Ishikawa (cell line): ENCODE measurements around the gene EGF.

Experiments
- CEBPB ChIP-seq: IDR thresholded peaks from 2 replicates; pipeline ENCODE4 v1.6.1; 2012
- CREB1 ChIP-seq: IDR thresholded peaks from 2 replicates; pipeline ENCODE4 v1.6.1; 2012; ENCODE audit warnings: low read depth
- EGR1 ChIP-seq: IDR thresholded peaks from 2 replicates; pipeline ENCODE4 v1.6.1; 2012
- EP300 ChIP-seq: IDR thresholded peaks from 2 replicates; pipeline ENCODE4 v1.6.1; 2012; ENCODE audit warnings: borderline replicate concordance
- FOXM1 ChIP-seq: IDR thresholded peaks from 2 replicates; pipeline ENCODE4 v1.6.1; 2012; ENCODE audit warnings: low read depth, borderline replicate concordance
- NFIC ChIP-seq: IDR thresholded peaks from 2 replicates; pipeline ENCODE4 v1.6.1; 2012
- RAD21 ChIP-seq: IDR thresholded peaks from 2 replicates; pipeline ENCODE4 v1.6.1; 2012; ENCODE audit warnings: low read depth
- REST ChIP-seq: IDR thresholded peaks from 2 replicates; pipeline ENCODE4 v1.6.1; 2012; ENCODE audit warnings: low read depth, mild to moderate bottlenecking
- TAF1 ChIP-seq: IDR thresholded peaks from 2 replicates; pipeline ENCODE4 v1.6.1; 2012; ENCODE audit warnings: low read depth, mild to moderate bottlenecking
- TCF12 ChIP-seq: IDR thresholded peaks from 2 replicates; pipeline ENCODE4 v1.6.1; 2012; ENCODE audit warnings: low read depth
- TEAD4 ChIP-seq: IDR thresholded peaks from 2 replicates; pipeline ENCODE4 v1.6.1; 2012
- USF1 ChIP-seq: IDR thresholded peaks from 2 replicates; pipeline ENCODE4 v1.6.1; 2012
- YY1 ChIP-seq: IDR thresholded peaks from 2 replicates; pipeline ENCODE4 v1.6.1; 2012; ENCODE audit warnings: low read depth
- ZBTB7A ChIP-seq: IDR thresholded peaks from 2 replicates; pipeline ENCODE4 v1.6.1; 2012; ENCODE audit warnings: low read depth
- TF ChIP-seq, protein P1 (sequence below): IDR thresholded peaks from 2 replicates; pipeline ENCODE4 v1.6.1; 2012

EGF gene

DNA sequence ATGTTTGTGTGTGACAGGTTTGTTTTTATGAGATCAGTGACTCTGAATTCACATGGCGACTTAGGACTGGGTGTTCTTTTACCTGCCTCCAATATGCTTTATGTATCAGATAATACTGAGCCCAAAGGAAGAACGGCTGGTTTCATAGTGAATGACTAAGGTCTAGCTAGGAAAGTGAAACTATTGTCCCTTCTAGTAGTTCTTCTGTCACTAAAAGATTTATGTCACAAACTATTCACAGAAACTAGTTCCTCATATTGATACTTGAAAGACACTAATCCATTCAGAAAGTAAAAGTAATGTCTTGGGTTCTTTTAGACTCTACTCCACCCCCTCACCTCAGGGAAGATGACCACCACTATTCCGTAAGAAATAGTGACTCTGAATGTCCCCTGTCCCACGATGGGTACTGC, 81.7 kb downstream of the EGF start:
- no peak for TF ChIP-seq TEAD4

- TF ChIP-seq, protein P1, sequence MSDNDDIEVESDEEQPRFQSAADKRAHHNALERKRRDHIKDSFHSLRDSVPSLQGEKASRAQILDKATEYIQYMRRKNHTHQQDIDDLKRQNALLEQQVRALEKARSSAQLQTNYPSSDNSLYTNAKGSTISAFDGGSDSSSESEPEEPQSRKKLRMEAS, result no peak
- no peak for TF ChIP-seq USF1
- no peak for TF ChIP-seq CREB1
- TF ChIP-seq TEAD4, result no peak
- no peak for TF ChIP-seq ZBTB7A
- no peak for TF ChIP-seq TAF1
- TF ChIP-seq FOXM1, result no peak
Observed at GRCh38 chr4:109996526-109996925, 83.8 kb downstream of the EGF start.

GRCh38 chr4:109998867-109999584, 86.3 kb downstream of the EGF start:
- peak; percentile 68 for TF ChIP-seq RAD21
- TF ChIP-seq, protein P1, result no peak
- no peak for TF ChIP-seq EGR1

DNA sequence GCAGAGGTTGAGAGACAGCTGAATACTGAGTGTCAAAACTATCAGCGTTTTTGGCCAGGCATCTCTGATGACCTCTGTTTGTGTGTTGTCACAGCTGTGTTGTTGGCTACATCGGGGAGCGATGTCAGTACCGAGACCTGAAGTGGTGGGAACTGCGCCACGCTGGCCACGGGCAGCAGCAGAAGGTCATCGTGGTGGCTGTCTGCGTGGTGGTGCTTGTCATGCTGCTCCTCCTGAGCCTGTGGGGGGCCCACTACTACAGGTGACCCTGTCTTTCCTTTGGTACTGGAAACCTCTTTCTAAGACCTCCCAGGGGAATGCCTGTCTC, 86.9 kb downstream of the EGF start:
- TF ChIP-seq USF1 (no peak), EP300 (no peak), FOXM1 (no peak), TAF1 (no peak), TEAD4 (no peak), YY1 (no peak), CEBPB (no peak), REST (no peak), RAD21 (no peak), CREB1 (no peak), NFIC (no peak), ZBTB7A (no peak), TCF12 (no peak), EGR1 (no peak)
- TF ChIP-seq, protein P1, result no peak

- no peak for TF ChIP-seq TCF12
- TF ChIP-seq EGR1, result no peak
- TF ChIP-seq CEBPB, result no peak
Observed at GRCh38 chr4:110002326-110002725, 89.6 kb downstream of the EGF start.

GRCh38 chr4:110003401-110004187, 90.9 kb downstream of the EGF start:
- no peak for TF ChIP-seq EP300
- no peak for TF ChIP-seq USF1
- no peak for TF ChIP-seq NFIC
- TF ChIP-seq, protein P1, result no peak
- no peak for TF ChIP-seq CEBPB
- TF ChIP-seq RAD21, result no peak
- TF ChIP-seq FOXM1, result no peak
- no peak for TF ChIP-seq TCF12
- no peak for TF ChIP-seq ZBTB7A
- no peak for TF ChIP-seq TEAD4
- no peak for TF ChIP-seq TAF1
- no peak for TF ChIP-seq REST
- TF ChIP-seq CREB1, result no peak
- TF ChIP-seq EGR1, result no peak
